Bronchial epithelial cell (primary cell): Measurements from ENCODE around the gene SLC23A2. TPM values are rescaled to one million over a fixed set of nuclear protein-coding genes. Genes with fewer than 3 reads are reported as not detected.
A peak's percentile ranks its signal among the peaks of the same experiment; 100 is the strongest.

Experiments used
- DNase-seq: peaks from one replicate; pipeline ENCODE4 v3.0.0-alpha.2; 2010; ENCODE audit warnings: low read depth
- FAIRE-seq: peaks from 2 replicates; lab custom pipeline; 2011; peaks lifted over from hg19 to GRCh38; lab: Jason Lieb, UNC
- H3K27me3 ChIP-seq: 2 replicates; pipeline ENCODE4 v1.5.1; 2011; ENCODE audit warnings: low read length; ENCODE audit not compliant: control insufficient read depth, insufficient read depth
- H3K36me3 ChIP-seq: 2 replicates; pipeline ENCODE4 v1.5.1; 2011; ENCODE audit warnings: low read length; ENCODE audit not compliant: control insufficient read depth, insufficient read depth
- H3K4me3 ChIP-seq: 2 replicates; pipeline ENCODE4 v1.5.1; 2011; ENCODE audit warnings: mild to moderate bottlenecking, low read depth, low read length, control low read depth
- CTCF ChIP-seq: IDR thresholded peaks from 2 replicates; pipeline ENCODE4 v1.5.1; 2011; ENCODE audit warnings: mild to moderate bottlenecking, moderate library complexity, low read length, control low read depth, inconsistent platforms; ENCODE audit not compliant: insufficient read depth, severe bottlenecking
- total RNA-seq: library from RNA; depleted of rRNA; stranded (reverse); fragments of >200 nt; gene quantifications from 2 replicates; pipeline ENCODE4 v1.2.1, GENCODE V29; 2014

Gene SLC23A2
- total RNA-seq, 1 donor from 2014 or later: 7.6 TPM

- FAIRE-seq: no peak
- Histone ChIP-seq H3K27me3 (no peaks in the 10 kb centered on the region), H3K4me3 (no peak overlapping the region), H3K36me3 (peaks cover 1% of the 10 kb centered on the region)
- no peak for TF ChIP-seq CTCF
- DNase-seq: no peak
Observed at GRCh38 chr20:4932061-4932460, 69.2 kb downstream of the SLC23A2 start.

DNA sequence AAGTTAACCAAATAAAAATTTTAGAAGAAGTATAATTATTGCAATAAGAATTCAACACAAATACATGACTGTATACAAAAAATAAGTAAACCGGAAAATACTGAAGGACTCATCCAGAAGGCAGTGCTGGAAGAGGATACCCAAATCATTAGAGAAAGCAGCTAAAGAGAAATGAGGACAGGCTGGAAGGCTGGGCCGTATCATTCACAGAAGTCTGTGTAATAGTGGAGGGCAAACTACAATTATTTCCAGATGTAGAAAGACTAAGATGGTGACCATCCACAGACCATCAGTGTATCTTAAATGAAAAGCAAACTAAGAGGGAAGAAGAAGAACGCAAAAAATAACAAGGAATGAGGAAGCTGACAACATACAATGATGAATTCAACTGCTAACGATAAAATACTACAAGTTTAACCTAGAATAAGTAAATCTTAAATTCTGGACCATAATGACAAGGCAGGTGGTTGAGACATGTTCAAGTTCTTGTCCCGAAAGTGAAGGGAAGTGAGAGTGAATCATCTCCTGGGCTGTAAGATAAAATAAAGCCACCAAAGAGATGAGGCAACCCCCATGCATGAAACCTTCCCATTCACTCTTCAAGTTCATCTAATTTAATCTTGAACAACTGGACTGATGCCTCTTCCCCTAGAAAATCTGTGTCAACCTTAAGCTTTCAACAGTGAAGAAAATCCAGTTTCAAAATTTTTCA is 71.5 kb downstream of the SLC23A2 start:
- no peak for TF ChIP-seq CTCF
- DNase-seq (peak; percentile 34), FAIRE-seq (no peak)
- H3K27me3 ChIP-seq: no peaks in the 10 kb centered on the region
- H3K36me3 ChIP-seq: peaks cover 1% of the 10 kb centered on the region
- no peak overlapping the region for H3K4me3 ChIP-seq

- Histone ChIP-seq H3K36me3 (peaks cover 1% of the 10 kb centered on the region), H3K4me3 (no peak overlapping the region), H3K27me3 (no peaks in the 10 kb centered on the region)
- DNase-seq: no peak
- no peak for FAIRE-seq
- TF ChIP-seq CTCF: no peak
Observed at GRCh38 chr20:4926531-4927156, 74.7 kb downstream of the SLC23A2 start.

GRCh38 chr20:4925842-4926530 is 75.3 kb downstream of the SLC23A2 start:
- Histone ChIP-seq H3K4me3 (no peak overlapping the region), H3K36me3 (no peaks in the 10 kb centered on the region), H3K27me3 (no peaks in the 10 kb centered on the region)
- FAIRE-seq (no peak), DNase-seq (peak; percentile 84)
- TF ChIP-seq CTCF: no peak

GRCh38 chr20:4924446-4924845 is 76.9 kb downstream of the SLC23A2 start:
- Histone ChIP-seq H3K27me3 (no peaks in the 10 kb centered on the region), H3K4me3 (no peak overlapping the region), H3K36me3 (no peaks in the 10 kb centered on the region)
- FAIRE-seq (peak; percentile 13), DNase-seq (no peak)
- no peak for TF ChIP-seq CTCF
